SK-N-SH (cell line): ENCODE measurements around the gene EGFLAM. TPM values are rescaled to one million over a fixed set of nuclear protein-coding genes. Genes with fewer than 3 reads are reported as not detected.
A peak's percentile ranks its signal among the peaks of the same experiment; 100 is the strongest.

Source experiments
- CTCF ChIA-PET: fragments of 300-600, 350-600 bp; formaldehyde crosslinking; extraction: SDS; loops from one replicate; lab custom pipeline; 2021; lab: Yijun Ruan, JAX
- POLR2A ChIA-PET: fragments of 350-600 bp; sonication (Branson Sonifier 250); formaldehyde crosslinking; extraction: SDS; loops from one replicate; lab custom pipeline; 2020; ENCODE audit warnings: antibody characterized with exemption, inconsistent platforms; lab: Yijun Ruan, JAX
- DNase-seq: peaks from one replicate; pipeline ENCODE4 v3.0.0; 2012
- H2AFZ ChIP-seq: fragments of 200-600 bp; sonication (generic); 2 replicates; pipeline ENCODE4 v1.8.1; 2016; ENCODE audit warnings: antibody characterized with exemption, mild to moderate bottlenecking, low read depth
- H3F3A ChIP-seq: fragments of 200-600 bp; sonication (generic); replicated peaks from 2 replicates; pipeline ENCODE3; 2016; ENCODE audit warnings: antibody characterized with exemption, mild to moderate bottlenecking; ENCODE audit not compliant: insufficient read depth
- H3K27ac ChIP-seq, 2 experiments: fragments of 200-500 bp in 1 of 2; fragments of 200-600 bp in 1 of 2; sonication (Bioruptor generic) in 1 of 2; sonication (generic), shearing (Covaris generic) in 1 of 2; 2 replicates each; pipeline versions ENCODE4 v1.5.1 to v1.6.1; 2014 to 2016; ENCODE audit warnings: low read depth in 2 of 2, inconsistent platforms in 1 of 2, low read length in 1 of 2, mild to moderate bottlenecking in 1 of 2, mixed read lengths in 1 of 2
- H3K27me3 ChIP-seq: fragments of 200-600 bp; sonication (generic), shearing (Covaris generic); 2 replicates; pipeline ENCODE4 v1.6.1; 2016; ENCODE audit warnings: mixed run types; ENCODE audit not compliant: insufficient read depth
- H3K36me3 ChIP-seq, 2 experiments: fragments of 200-500 bp in 1 of 2; fragments of 200-600 bp in 1 of 2; sonication (Bioruptor generic) in 1 of 2; sonication (generic) in 1 of 2; replicated peaks in 1 of 2; 2 replicates each; pipeline versions ENCODE3 to v1.5.1; 2014 to 2016; ENCODE audit warnings: low read length in 1 of 2, mild to moderate bottlenecking in 1 of 2; ENCODE audit not compliant: insufficient read depth in 2 of 2, control insufficient read depth in 1 of 2
- H3K4me1 ChIP-seq, 2 experiments: fragments of 200-500 bp in 1 of 2; fragments of 200-600 bp in 1 of 2; sonication (Bioruptor generic) in 1 of 2; sonication (generic), shearing (Covaris generic) in 1 of 2; 2 replicates each; pipeline versions ENCODE4 v1.5.1 to v1.6.1; 2014 to 2016; ENCODE audit warnings: low read depth in 1 of 2, low read length in 1 of 2, mixed run types in 1 of 2; ENCODE audit not compliant: insufficient read depth in 2 of 2, control insufficient read depth in 1 of 2
- H3K4me2 ChIP-seq: fragments of 200-600 bp; sonication (generic), shearing (Covaris generic); 2 replicates; pipeline ENCODE4 v1.6.1; 2017; ENCODE audit warnings: mixed run types
- H3K4me3 ChIP-seq, 2 experiments: fragments of 200-500 bp in 1 of 2; fragments of 200-600 bp in 1 of 2; sonication (Bioruptor generic) in 1 of 2; sonication (generic), shearing (Covaris generic) in 1 of 2; 2 replicates each; pipeline versions ENCODE4 v1.5.1 to v1.8.1; 2014 to 2016; ENCODE audit warnings: low read depth in 2 of 2, inconsistent platforms in 1 of 2, low read length in 1 of 2, mild to moderate bottlenecking in 1 of 2, mixed read lengths in 1 of 2, moderate library complexity in 1 of 2
- H3K79me2 ChIP-seq: fragments of 200-600 bp; sonication (generic); 2 replicates; pipeline ENCODE4 v1.8.1; 2017; ENCODE audit warnings: mild to moderate bottlenecking; ENCODE audit not compliant: insufficient read depth
- H3K9ac ChIP-seq: fragments of 200-600 bp; sonication (generic); 2 replicates; pipeline ENCODE4 v1.6.1; 2017; ENCODE audit warnings: mixed run types
- H3K9me2 ChIP-seq: fragments of 200-600 bp; sonication (generic); 2 replicates; pipeline ENCODE4 v1.6.1; 2017; ENCODE audit warnings: mixed run types
- H3K9me3 ChIP-seq: fragments of 200-600 bp; sonication (generic); 2 replicates; pipeline ENCODE4 v1.6.1; 2017; ENCODE audit warnings: mixed run types, mild to moderate bottlenecking, moderate library complexity
- H4K20me1 ChIP-seq: fragments of 200-600 bp; sonication (generic); 2 replicates; pipeline ENCODE4 v1.6.1; 2017; ENCODE audit warnings: mild to moderate bottlenecking, mixed run types; ENCODE audit not compliant: insufficient read depth
- ELF1 ChIP-seq: IDR thresholded peaks from 2 replicates; pipeline ENCODE4 v1.4.0; 2012
- EP300 ChIP-seq, 2 experiments: IDR thresholded peaks; 2 replicates each; pipeline versions ENCODE4 v1.4.0 to v1.6.1; 2012; ENCODE audit warnings: borderline replicate concordance in 1 of 2, low read depth in 1 of 2, low read length in 1 of 2
- FOSL2 ChIP-seq: IDR thresholded peaks from 2 replicates; pipeline ENCODE4 v1.4.0; 2012; ENCODE audit warnings: low read depth, mild to moderate bottlenecking, moderate library complexity, borderline replicate concordance
- FOXJ3 ChIP-seq: sonication (generic); formaldehyde crosslinking; IDR thresholded peaks from 2 replicates; pipeline ENCODE4 v1.5.1; 2020; ENCODE audit warnings: mild to moderate bottlenecking, missing genetic modification reagents
- FOXM1 ChIP-seq: IDR thresholded peaks from 2 replicates; pipeline ENCODE4 v1.4.0; 2012; ENCODE audit warnings: low read depth, mild to moderate bottlenecking
- MEF2A ChIP-seq: IDR thresholded peaks from 2 replicates; pipeline ENCODE4 v1.4.0; 2012; ENCODE audit warnings: low read depth, borderline replicate concordance
- NFIC ChIP-seq: IDR thresholded peaks from 2 replicates; pipeline ENCODE4 v1.4.0; 2012; ENCODE audit warnings: borderline replicate concordance
- TCF12 ChIP-seq: IDR thresholded peaks from 2 replicates; pipeline ENCODE4 v1.4.0; 2012
- WGBS: methylation state at CpG from one replicate; pipeline ENCODE4 v1.1.6; 2017; ENCODE audit warnings: low lambda C conversion rate; 5-methylcytosine and 5-hydroxymethylcytosine counted together
- polyA plus RNA-seq, 3 experiments: library from polyadenylated mRNA; depleted of rRNA; stranded (reverse); fragments of >200 nt; gene quantifications; 2 replicates each; pipeline ENCODE4 v1.2.3, GENCODE V29; 2012
- TF ChIP-seq, protein P1 (sequence below): IDR thresholded peaks from 2 replicates; pipeline ENCODE4 v1.4.0; 2012; ENCODE audit warnings: low read depth, borderline replicate concordance

EGFLAM gene
- polyA plus RNA-seq, 1 of the 3 experiments (the other 2 are of a cell fraction), result 0.05 TPM

DNA sequence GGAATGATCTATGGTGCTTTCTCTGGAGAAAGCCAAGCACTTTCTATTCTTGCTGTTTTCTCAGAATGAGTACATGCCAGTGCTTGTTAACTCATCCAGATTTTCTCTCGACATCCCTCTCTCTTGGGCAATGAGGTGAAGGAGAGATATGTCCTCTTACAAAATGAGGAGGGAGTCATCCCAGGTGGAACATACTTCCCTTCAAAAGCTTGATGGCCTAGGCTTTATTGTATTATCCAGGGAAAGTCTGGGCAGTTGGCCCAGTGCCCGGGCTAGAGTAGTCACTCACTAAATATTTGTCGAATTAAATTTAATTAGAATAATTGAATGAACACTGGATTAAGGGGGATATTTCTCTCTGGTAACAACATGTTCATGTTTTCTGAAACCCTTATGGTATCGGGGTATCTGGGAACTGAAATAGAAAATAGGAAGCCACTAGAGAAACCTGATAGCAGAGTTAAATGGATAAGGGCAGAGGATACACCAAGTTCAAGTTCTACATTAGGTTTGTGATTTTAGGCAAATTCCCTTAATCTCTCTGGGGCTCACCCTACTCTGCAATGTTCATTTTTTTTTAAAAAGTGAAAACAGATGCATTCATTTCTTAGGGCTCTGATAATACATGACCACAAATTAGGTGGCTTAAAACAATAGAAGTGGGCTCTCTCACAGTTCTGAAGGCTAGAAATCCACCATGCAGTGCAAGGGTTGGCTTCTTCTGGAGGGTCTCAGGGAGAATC is 198.5 kb downstream of the EGFLAM start:
- Histone ChIP-seq H3K9me2 (no peaks in the 10 kb centered on the region), H3F3A (no peaks in the 10 kb centered on the region), H3K9me3 (no peaks in the 10 kb centered on the region), H4K20me1 (no peaks in the 10 kb centered on the region), H2AFZ (no peak overlapping the region), H3K79me2 (no peaks in the 10 kb centered on the region), H3K36me3 (no peaks in the 10 kb centered on the region), H3K4me3 (no peak overlapping the region), H3K4me1 (peaks cover 0 to 5% of the 10 kb centered on the region in 2 experiments; a peak in 2 of 4 replicates), H3K4me2 (no peak overlapping the region; the same call in 1 of the 2 replicates), H3K27me3 (no peaks in the 10 kb centered on the region), H3K9ac (no peak overlapping the region), H3K27ac (peak overlapping the region; percentile 22 to 53; a peak in 3 of 4 replicates)
- peak; percentile 40 for DNase-seq
- TF ChIP-seq EP300 (IDR thresholded peaks at IDR 0.05; ENCODE audit: borderline replicate concordance in 1 of 2, low read depth in 1 of 2, low read length in 1 of 2) (peak in 1 of 2 experiments; percentile 43; a peak in 1 of 4 replicates), FOXJ3 (CRISPR knock-in tag) (no peak), NFIC (peak; percentile 68; the same call in 1 of the 2 replicates), TCF12 (peak; percentile 34; the same call in 1 of the 2 replicates)
- CTCF ChIA-PET, result interaction anchor here (2.1 to 7.9 kb wide), 2 partner anchors 15 to 353 kb away, joined by 9 to 58 read pairs; no protein-coding TSS in a partner anchor
- POLR2A ChIA-PET, result no interaction called here
- 11% methylated on average over 4 of the region's 4 CpGs for WGBS

DNA sequence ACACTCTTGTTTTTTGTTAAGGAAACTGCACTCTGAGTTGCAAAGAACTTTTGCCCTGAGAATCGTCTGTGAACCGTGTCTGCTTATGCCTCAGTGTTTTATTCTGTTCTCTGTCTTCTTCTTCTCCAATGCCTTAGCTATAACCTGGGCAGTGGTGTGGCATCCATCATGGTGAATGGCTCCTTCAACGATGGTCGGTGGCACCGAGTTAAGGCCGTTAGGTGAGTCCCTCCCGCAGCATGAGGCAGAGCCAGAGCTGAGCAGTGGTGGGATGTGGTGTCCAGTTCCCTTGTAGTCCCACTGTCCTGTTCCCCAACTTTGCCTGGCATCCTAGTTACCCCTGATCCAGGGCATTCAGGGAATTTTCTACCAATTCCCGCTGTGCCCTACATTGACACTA is 199.8 kb downstream of the EGFLAM start:
- Histone ChIP-seq H3K9me2 (no peaks in the 10 kb centered on the region), H3K4me2 (no peak overlapping the region), H2AFZ (no peak overlapping the region), H3K27ac (no peak overlapping the region), H3F3A (peaks cover 8% of the 10 kb centered on the region), H3K4me1 (peaks cover 5 to 8% of the 10 kb centered on the region in 2 experiments; a peak in 3 of 4 replicates), H3K9ac (no peak overlapping the region), H3K9me3 (no peaks in the 10 kb centered on the region), H3K36me3 (no peaks in the 10 kb centered on the region), H4K20me1 (no peaks in the 10 kb centered on the region), H3K79me2 (no peaks in the 10 kb centered on the region), H3K4me3 (no peak overlapping the region), H3K27me3 (no peaks in the 10 kb centered on the region)
- CTCF ChIA-PET, result interaction anchor here (5.8 kb wide), 1 partner anchor 16 kb away, joined by 24 read pairs; no protein-coding TSS in a partner anchor
- WGBS, result 94% methylated on average over 8 of the region's 8 CpGs
- TF ChIP-seq, protein P1, sequence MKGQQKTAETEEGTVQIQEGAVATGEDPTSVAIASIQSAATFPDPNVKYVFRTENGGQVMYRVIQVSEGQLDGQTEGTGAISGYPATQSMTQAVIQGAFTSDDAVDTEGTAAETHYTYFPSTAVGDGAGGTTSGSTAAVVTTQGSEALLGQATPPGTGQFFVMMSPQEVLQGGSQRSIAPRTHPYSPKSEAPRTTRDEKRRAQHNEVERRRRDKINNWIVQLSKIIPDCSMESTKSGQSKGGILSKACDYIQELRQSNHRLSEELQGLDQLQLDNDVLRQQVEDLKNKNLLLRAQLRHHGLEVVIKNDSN, result no peak
- TF ChIP-seq FOXJ3 (CRISPR knock-in tag) (no peak), ELF1 (no peak)
- no peak for DNase-seq
- POLR2A ChIA-PET, result no interaction called here

DNA sequence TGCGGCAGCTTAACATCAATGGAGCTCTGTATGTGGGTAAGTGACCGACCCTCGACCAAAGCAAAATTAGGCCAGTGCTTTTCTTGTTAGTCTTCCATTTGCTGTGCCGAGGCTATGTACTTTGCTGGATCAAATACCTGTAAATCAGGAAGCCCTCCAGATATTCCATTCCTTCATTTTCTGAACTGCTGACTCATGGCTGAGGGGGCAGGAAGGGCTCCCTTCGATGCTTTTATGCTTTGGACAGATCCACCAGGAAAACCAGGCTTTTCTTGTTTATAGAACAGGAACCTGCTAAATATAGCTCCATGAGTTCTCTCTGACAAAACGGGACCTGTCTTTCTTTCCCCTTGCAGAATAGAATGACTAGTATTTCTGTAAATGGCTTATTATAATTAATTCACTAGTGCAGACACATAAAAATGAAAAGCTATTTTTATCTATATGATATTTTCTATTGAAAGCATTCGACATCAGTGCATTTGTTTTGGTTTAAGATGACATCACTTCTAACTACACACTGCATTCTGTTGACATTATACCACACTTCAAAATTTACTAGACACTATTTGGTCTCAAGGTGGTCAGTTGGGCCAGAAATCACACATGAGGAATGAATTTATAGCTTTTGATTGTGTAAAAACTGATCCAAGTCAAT is 204.7 kb downstream of the EGFLAM start:
- Histone ChIP-seq H3K4me1 (peaks cover 13 to 38% of the 10 kb centered on the region in 2 experiments; a peak in 3 of 4 replicates), H3K4me3 (peak overlapping the region in 1 of 2 experiments; percentile 6; a peak in 1 of 4 replicates), H3F3A (peaks cover 25% of the 10 kb centered on the region), H3K27ac (peak overlapping the region; percentile 67 to 92), H3K9me3 (no peaks in the 10 kb centered on the region), H3K36me3 (no peaks in the 10 kb centered on the region), H3K27me3 (no peaks in the 10 kb centered on the region), H3K9ac (peak overlapping the region; percentile 37; the same call in 1 of the 2 replicates), H4K20me1 (no peaks in the 10 kb centered on the region), H2AFZ (no peak overlapping the region), H3K79me2 (no peaks in the 10 kb centered on the region), H3K4me2 (peak overlapping the region; percentile 71), H3K9me2 (no peaks in the 10 kb centered on the region)
- WGBS, result 53% methylated on average over 7 of the region's 7 CpGs
- ChIA-PET POLR2A (no interaction called here), CTCF (interaction anchor here (1.2 to 5.8 kb wide), 5 partner anchors 15 to 347 kb away, joined by 3 to 24 read pairs (median 3); no protein-coding TSS in a partner anchor)
- no peak for DNase-seq
- peak; percentile 8; the same call in 1 of the 2 replicates for TF ChIP-seq FOSL2
- no peak for TF ChIP-seq FOXM1
- TF ChIP-seq MEF2A, result peak; percentile 34; the same call in 1 of the 2 replicates
